ENCODE results near the gene ALDH4A1.
"Not testable (repeated sequence)": the region's sequence is repeated elsewhere in the genome, so short reads cannot be mapped to it uniquely, and the experiment has no call there.

The ALDH4A1 gene

DNA sequence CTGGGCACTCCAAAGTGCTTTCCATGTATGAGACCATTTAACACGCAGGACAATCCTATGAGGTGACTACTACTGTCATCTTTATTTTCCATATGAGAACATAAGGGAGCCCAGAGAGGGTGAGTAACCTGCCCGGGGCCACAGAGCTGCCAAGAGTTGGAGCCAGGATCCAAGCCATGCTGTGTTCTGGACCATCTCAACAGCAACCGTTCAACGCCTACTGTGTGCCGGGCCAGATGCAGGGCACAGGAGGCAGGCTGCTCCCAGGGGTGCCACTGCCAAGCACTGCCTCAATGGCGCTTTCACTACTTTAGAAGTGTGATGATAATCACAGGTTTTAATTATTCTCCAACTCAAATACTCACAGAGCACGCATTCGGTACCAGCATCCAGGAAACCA is 3.8 kb downstream of the ALDH4A1 start:
- no peak for DNase-seq

DNA sequence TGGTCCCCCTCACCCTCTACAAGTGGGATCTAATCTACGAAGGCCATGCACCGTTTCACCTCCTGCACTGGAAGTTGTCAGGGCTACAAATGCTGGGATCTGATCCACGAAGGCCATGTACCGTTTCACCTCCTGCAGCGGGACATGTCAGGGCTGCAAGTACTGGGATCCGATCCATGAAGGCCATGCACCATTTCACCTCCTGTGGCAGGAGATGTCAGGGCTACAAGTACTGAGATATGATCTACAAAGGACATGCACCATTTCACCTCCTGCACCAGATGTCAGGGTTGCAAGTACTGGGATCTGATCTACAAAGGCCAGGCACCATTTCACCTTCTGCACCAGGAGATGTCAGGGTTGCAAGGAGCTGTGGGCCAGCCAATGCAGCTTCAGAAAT is 7.0 kb downstream of the ALDH4A1 start:
- DNase-seq = no peak

DNA sequence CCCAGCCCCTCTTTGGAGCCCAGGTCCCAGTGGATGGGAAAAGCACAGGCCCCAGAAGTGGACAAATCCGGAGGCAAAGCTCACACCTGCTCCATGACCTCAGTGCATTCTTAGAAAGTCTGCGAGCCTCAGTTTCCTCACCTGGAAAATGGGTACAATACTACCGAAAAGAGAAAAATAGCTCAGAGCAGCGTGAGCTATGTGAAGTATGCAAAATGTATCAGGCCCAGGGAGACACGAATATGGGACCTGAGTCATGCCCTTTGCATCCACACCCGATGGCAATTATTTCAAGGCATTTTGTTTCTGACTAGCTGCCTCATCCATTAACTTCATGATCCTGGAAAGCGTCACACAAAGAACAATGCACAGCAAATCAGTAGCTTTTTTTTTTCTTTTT is 9.2 kb downstream of the ALDH4A1 start:
- no peak for DNase-seq

DNA sequence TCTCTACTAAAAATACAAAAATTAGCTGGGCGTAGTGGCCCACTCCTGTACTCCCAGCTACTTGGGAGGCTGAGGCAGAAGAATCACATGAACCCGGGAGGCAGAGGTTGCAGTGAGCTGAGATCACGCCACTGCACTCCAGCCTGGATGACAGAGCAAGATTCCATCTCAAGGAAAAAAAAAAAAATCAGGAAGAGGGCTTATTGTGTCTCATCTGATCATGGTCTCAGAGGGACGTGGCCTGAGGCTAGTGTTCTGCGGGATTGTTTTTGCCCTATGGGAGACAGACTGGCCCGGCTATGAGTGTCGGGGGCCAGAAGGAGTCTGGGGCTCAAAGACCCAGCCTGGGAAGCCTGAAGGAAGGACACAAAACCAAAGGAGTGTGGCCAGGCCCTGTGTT is 10.5 kb downstream of the ALDH4A1 start:
- DNase-seq = not testable (repeated sequence)

DNA sequence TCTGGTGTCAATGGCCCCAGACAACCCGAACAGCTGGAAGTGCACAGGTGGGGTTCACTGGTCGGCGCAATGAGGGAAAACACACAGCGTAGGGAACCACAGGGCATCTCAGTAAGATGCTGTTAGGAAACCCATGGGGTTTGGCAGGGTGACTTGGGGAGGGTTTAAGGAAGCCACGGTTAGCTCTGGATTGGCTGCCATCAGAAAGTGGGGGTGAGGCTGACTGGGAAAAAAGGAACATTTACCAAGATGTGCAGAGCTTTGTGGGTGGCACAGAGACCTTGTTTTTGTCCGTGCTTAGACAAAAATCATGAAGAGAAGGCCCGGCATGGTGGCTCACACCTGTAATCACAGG is 11.0 kb downstream of the ALDH4A1 start:
- no peak for DNase-seq

DNA sequence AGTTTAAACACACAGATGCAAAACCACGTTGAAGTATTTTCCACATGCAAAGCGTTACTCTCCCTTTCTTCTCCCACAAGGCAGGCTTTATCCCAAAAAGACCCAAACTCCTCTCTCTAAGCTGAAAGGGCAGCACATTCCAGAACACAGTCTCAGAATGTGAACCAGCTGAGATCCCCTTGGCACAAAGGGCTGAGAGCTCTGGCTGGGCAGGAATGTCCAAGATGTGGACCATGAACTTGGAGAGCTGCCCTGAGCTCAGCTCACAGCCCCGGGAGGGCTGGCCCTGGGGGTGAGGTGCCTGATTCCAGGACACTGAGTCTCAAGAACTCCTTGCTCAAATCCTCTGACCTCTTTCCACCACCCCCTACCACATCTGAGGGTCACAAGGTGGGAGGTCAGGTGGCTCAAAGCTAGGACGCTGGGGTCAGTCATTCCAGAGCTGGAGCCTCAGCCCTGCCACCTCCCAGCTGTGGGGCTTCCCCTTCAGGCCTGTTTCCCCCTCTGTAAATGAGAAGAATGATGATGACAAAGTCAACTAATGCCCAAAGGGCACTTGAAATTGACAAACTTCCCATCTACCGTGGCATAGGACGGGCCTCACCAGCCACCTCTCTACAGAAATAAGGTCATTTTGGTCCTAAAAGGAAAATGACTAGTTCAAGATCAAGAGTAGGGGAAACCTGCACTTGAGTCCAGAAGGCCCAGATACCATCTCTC is 11.5 kb downstream of the ALDH4A1 start:
- DNase-seq = no peak

DNA sequence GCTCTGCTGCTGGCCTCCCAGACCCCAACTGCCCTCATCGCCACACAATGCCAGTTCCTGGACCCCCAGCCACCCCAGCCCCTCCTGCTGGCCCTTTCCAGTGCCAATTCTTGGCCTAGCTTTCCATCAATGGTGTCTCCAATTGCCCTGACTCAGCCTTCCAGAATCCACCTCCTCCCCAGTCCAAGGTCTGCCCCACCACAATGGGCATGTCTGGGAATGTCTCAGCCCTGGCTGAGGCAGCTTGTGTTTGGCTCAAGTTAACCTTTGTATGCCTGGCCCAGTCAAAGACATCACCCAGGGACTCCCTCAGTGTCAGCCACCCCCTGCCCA is 16.4 kb downstream of the ALDH4A1 start:
- no peak for DNase-seq

DNA sequence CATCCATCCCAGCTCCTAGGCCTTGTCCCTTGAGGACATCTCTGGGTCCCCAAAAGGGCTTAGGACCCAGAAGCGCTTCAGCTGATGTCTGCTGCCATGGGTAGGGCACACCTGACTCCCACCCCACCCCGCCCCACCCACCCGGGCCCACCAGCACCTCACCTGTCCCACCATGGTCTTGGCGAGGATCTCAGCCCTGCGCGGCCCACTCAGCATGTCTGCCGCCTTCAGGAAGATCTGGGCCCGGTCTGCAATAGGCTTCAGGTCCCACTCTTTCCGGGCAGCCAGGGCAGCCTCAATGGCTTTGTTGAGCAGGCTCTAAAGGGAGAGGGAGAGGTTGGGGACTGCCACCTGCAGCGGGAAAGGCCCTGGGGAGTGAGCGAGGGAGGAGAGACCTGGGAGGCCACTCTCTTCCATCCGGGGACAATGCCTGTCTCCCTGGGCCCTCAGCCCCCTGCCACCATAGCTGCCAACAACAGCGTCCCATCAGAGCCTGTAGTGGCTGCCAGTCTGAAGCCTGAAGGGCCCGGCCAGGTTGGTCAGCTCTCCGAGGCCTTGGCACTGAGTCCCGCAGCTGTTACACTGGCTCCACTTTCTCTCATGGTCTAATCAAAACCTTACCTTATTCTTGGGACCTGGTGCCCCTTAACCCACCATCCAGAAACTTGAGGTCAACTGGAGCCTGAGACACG is 16.9 kb downstream of the ALDH4A1 start:
- no peak for DNase-seq

DNA sequence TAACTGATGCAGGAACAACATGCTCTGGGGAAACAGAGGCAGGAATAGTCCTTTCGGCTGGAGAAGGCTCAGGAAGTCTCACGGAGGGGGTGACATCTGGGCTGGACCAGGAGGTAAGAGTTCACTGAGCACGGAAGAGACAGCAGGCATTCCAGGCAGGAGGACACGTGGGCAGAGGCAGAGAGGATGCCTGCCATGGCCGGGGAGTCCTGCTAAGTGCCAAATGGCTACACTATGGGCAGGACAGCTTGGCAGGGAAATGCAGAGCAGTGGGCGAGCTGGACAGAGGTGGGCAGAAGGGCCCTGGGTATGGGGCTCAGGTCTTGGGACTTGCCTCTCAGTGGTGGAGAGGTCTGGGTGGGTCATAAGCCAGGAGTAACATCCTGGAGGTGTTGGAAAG is 17.6 kb downstream of the ALDH4A1 start:
- DNase-seq = no peak

DNA sequence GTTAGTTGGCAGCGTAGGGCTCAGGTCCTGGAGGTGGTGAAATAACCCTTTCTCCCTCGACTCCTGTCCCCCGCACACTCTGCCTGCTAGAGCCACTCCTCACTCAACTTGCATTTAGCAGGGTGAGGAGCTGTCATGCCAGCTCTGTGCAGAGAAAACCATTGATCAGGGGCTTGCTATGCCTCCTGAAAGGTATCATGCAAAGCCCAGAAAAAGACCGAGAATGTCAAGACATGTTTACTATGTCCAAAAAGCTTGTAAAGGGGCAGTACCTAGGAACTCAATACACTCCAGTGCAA is 18.0 kb downstream of the ALDH4A1 start:
- DNase-seq = no peak

DNA sequence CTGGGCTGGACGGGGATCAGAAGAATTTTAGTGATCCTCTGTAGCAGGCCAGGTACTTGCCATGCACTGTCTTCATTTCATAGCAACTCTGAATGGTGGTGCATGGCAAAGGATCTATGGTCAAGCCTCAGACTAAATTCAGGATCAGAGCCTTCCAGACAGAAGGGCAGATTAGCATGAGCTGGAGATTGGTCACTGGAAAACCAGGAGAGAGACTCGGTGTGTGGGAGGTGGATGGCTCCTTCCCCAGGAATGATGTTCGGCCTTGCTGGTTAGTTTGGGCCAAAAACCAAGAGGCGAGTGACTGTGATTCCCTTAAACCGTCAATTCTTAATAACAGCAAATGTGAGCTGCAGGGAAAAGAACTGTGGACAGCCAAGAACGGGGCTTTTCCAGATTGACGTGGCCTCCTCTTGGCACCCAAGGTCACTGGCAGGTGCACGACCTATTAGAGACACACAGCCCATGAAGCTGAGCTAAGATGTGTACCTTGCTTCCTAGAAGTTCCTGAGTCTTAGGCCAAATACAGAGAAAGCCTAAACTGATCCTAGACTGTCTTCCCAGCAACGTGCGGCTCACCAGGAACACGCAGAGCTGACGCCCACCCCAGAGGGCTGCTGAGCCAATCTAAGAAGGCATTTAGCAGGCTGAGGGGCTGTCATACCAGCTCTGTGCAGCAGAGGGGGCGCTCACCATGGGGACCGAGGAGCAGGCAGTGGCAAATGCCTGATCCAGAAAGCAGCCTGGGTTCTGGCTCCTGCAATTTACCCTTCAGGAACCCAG is 18.5 kb downstream of the ALDH4A1 start:
- peak; percentile 69 for DNase-seq

DNA sequence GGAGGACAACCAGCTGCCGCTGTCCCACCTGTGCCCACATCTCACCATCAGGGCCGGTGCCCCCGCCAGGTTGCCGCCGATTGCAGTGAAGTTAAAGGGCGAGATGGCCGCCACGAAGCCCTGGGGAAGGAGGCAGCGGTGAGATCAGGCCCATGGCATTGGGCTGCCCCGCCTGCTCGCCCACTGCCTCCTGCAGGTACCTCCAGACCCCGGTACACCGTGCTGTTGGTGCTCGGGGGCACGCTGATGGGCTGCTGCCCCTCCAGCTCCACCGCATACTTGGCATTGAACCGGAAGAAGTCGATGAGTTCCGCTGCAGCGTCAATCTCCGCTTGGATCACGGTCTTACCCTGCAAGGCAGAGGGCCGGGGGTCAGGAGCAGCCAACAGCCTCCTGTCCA is 19.3 kb downstream of the ALDH4A1 start:
- no peak for DNase-seq

DNA sequence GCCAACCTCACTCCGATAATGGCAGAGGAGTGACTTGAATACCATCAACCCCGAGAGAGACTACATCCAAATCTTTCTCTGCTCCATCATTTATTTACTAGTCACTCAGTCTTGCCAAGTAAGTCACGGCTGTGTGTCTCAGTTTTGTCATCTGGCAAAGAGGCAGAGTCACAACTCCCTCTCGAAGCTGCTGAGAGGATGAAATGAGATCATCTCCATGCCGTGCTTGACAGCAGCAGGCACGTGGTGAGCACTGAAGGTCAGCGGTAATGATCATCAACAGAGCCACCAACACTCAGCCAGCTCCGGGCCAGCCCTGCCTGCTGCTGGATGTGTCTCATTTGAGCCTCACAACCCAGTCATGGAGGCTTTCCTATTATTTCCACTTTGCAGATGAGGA is 19.9 kb downstream of the ALDH4A1 start:
- no peak for DNase-seq

DNA sequence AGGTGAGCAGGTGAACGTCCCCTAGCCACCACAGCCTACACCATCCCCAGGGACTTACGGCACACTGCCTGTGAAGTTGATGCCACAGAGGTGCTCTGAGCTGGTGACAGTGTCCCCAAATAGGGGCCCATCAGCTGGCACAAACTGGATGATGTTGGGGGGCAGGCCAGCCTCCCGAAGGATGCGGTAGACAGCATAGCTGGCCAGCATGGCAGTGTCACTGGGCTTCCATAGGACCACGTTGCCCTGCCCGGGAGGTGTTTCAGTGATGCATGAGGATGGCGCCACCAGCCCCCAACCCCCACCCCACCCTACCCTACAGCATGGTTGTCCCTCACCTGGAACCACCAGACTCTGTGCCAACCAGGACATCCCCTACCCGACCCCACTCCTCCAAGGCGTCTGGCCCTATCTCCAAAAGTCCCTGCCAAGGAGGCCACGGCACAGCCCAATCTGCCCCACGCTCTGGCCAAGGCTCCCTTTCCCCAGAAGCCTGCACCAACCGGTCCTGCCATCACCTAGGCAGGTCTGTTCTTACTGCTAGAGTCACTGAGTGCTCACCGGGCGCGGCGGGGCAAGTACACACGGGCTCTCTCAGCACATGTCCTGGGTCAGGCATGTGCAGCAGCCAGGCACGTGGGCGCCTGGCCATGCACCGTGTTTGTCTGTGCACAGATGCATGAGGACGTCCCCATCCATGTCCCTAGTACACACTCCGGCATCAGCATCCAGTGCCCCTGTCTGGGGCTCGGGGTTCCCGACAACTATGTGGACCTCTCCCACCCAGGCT is 20.5 kb downstream of the ALDH4A1 start:
- DNase-seq = no peak

DNA sequence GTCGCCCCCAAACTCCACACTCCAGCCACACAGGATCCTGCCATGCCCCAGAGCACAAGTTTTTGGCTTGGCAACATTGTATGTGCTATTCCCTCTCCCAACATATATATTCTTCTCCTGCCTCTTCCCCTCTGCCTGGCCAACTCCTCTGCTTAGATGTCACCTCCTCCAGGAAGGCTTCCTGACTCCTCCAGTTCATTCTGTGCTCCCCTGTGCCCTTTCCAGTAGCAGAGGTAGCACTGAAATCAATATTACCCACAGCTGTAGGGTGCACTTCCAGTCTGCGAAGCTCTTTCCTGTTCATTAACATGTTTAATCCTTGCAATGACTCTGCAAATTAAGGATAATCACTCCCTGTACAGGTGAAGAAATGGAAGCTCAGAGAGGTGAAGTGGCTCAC is 21.2 kb downstream of the ALDH4A1 start:
- DNase-seq = no peak

DNA sequence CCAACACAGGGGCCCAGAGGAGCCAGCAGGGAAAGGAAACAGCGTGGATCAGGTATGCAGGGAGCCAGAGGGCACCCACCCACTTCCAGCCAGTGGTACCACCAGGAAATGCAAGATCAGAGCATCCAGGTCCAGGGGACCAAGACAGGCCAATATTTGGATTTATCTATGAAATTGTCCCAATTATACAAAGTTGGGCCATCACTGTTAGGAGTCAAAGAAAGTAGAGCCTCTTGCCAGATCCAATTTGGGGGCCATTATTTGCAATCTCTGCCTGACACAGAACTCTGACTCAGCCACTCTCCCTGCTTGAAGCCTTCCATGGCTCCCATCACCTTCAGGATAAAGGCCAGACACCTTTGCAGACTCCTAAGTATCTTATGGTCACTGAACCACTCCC is 21.8 kb downstream of the ALDH4A1 start:
- no peak for DNase-seq

DNA sequence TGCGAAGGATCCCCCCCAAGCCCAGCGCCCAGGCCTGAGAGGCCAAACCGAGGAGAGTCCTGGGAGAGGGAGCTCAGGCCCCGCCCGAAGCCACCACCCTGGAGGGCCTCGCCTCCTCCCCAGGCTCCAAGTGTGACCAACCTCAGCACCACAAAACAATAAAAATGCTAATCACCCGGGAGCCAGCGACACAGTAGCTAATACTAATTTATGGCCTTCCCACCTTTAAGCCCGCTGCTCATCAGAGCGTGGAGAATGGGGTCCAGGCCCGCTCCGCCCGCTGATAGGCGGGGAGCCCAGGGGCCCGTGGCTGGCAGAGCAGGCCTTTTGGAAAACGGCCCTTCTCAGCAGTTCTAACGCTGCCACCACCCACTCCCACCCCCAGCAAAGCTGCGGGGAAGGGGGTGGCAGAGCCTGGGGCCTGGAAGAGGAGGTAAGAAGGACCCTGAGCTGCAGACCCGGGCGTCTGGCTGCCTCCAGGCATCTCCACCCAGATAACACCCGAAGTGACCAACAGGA is 22.5 kb downstream of the ALDH4A1 start:
- DNase-seq = no peak

DNA sequence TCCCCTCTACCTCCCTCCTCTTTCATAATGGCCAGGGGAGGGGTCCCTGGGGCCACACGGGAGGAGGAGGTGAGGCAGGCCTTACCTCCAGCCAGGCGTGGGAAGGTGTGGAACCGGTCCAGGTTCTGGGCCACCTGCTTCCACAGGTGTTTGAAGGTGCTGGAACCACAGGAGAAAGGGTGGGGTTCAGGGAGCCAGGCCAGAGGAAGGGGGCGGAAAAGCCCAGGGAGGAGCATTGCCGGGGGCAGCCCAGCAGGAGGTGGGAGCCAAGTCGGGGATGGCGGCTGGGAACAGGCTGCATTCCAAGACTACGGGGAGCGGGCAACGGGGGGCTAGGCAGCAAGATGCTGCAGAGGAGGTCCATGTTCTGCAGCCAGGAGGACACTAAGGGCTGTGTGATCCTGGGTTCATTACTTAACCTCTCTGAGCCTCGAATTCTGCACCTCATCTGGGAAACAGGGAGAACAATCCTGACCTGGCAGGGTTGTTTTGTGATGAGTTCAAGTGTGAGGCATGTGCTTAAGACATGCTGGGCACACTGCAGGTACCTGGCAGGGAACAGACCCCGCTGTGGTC is 23.1 kb downstream of the ALDH4A1 start:
- DNase-seq = no peak

DNA sequence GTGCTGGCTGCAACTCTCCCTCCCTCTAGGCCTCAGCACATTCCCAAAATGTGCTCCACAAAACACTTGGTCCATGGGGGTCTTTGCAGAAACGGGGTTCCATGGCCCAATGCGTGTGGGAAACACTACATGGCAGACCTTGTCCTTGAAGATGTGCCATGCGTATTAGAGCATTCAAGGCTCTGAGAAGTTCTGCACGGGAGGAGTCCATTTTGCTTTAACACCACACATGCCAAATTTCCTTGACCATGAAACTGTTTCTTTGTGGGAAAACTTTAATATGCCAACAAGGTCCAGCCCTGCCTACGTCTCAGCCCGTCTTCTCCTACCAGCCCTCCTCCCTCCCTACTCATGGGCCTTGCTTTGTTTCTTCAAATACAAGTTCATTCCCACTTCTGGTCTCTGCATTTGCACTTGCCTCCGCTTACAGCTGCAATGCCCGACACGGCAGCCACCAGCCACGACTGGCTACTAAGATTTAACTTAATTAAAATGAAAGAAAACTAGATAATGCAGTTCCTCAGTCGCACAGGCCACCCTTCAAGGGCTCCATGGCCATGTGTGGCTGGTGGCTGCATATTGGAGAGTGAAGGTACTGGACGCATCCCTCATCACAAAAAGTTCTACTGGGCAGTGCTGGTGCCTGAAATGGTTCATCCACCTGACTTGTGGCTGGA is 23.7 kb downstream of the ALDH4A1 start:
- no peak for DNase-seq

DNA sequence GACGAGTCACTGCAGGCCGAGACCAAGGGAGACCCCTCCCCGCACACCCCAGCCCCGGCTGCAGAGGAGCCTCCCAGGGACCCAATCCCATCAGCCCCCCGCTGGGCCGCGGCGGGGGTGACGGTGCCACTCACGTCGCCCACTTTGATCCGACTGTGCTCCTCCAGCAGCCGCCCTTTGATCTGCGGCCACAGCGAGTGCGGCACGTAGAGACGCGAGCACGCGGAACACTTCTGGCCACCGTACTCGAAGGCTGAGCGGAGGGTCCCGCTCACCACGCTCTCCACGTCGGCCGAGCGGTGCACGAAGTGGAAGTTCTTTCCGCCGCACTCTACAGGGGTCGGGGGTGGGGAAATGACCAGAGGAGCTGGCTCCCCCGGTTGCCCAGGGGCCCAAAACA is 25.1 kb downstream of the ALDH4A1 start:
- DNase-seq = no peak

DNA sequence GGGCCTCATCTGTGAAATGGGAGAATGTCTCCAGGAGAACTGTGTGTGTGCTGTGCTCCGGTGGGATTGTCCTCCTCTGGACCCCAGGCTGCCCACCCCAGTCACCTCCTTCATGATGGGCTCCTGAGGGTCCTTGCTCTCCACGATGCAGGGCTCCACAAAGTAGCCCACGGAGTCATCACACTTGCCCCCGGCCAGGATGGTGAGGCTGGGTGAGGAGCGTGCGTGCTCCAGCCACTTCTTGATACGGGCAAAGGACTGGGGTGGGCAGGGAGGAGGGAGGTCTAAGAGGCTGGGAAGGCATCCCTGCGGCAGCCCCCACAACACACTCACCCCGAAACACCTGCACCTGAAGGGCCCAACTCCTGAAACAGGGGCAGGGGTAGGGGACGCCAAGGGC is 26.1 kb downstream of the ALDH4A1 start:
- no peak for DNase-seq

DNA sequence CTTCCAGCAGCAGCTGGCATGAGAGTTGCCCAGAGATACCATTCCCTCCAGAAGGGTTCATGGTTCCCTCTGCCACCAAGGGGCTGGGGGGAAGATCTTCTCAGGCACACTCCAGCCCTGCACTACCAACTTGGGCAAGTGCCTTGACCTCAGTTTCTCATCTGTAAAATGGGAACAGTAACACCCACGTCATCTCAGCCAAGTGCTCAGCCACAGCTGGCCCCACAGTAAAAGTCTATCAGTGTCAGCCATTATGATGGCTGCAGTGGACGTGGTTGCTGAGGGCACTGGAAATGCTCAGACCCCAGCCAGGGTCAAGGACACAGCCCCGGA is 26.6 kb downstream of the ALDH4A1 start:
- no peak for DNase-seq

Measured in T-helper 9 cell (primary cell).